Muscle of leg (tissue), 11 donors: Measurements from ENCODE around the gene ARHGEF10L. TPM values are rescaled to one million over a fixed set of nuclear protein-coding genes. Genes with fewer than 3 reads are reported as not detected.

Source experiments
- DNase-seq: peaks from one replicate; pipeline ENCODE4 v3.0.0; 2013
- H3K27ac ChIP-seq: one replicate; pipeline ENCODE4 v1.5.1; 2013; ENCODE audit warnings: mild to moderate bottlenecking, low read length, control low read depth
- H3K27me3 ChIP-seq: one replicate; pipeline ENCODE4 v1.6.1; 2013; ENCODE audit warnings: low read length; ENCODE audit not compliant: control insufficient read depth, insufficient read depth
- H3K36me3 ChIP-seq: one replicate; pipeline ENCODE4 v1.6.1; 2013; ENCODE audit warnings: low read length; ENCODE audit not compliant: control insufficient read depth, insufficient read depth
- H3K4me1 ChIP-seq: one replicate; pipeline ENCODE4 v1.6.1; 2013; ENCODE audit warnings: low read length; ENCODE audit not compliant: control insufficient read depth, insufficient read depth
- H3K4me3 ChIP-seq: one replicate; pipeline ENCODE4 v1.5.1; 2013; ENCODE audit warnings: low read length, control low read depth
- H3K9me3 ChIP-seq: replicated peaks from 2 replicates; pipeline ENCODE4 v1.6.1; 2013; ENCODE audit warnings: low read depth, low read length; ENCODE audit not compliant: control insufficient read depth
- WGBS: methylation state at CpG from one replicate; pipeline ENCODE4 v1.1.5; 2013; ENCODE audit warnings: missing lambda C conversion rate; ENCODE audit not compliant: insufficient coverage; 5-methylcytosine and 5-hydroxymethylcytosine counted together
- polyA plus RNA-seq, 8 donors: library from polyadenylated mRNA; unstranded; fragments of 120-200 nt; gene quantifications; one replicate each; pipeline versions ENCODE4 v1.2.1 to v1.2.3, GENCODE V29; 2013; ENCODE audit warnings: inconsistent platforms in 1 of 8, low replicate concordance in 1 of 8; ENCODE audit not compliant: insufficient read length in 8 of 8, insufficient read depth in 1 of 8
- total RNA-seq: library from RNA; stranded (reverse); fragments of 120-200 nt; gene quantifications from one replicate; pipeline ENCODE4 v1.2.4, GENCODE V29; 2013

The ARHGEF10L gene
- total and polyA plus RNA-seq, 9 donors, result 14.1 to 24.5 (median 22.4) TPM

DNA sequence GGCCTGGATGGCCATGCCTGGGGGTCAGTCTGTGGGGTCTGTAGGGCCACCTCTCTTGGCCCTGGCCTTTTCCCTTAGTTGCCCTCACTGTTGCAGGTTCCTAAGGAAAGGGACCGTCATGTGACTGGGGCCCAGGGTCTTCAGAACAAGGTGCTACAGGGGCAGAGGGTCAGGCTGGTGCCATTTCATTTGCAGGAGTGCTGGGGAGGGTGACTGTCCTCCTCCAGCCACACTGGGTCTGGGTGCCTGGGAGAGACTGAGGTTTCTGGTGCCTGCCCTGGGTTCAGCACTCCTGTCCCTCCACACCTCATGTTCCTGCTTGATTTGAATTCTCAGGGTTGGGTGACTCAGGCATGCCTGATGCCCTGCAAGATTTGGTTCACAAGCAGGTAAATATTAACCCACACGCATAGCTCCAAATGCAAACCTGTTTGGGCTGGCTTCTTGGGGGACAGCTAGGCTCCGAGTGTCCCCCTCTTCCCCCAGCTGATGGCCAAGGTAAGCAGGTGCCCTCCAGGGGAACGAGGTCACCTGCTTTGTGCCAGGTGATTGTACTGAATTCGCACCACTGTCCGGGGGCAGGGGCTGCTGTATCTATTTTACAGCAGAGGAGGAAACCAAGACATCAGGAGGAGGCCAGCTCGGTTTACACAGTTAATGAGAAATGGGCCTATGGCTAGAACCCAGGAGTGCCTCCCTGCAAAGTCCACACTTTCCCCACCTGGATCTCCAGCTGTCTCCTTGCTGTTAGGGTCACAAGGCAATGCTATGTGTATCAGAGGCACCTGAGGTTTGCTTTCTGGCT lies 20.3 kb downstream of the ARHGEF10L start:
- H3K27me3 ChIP-seq, result no peaks in the 10 kb centered on the region
- H3K27ac ChIP-seq, result no peak overlapping the region
- H3K4me1 ChIP-seq, result peaks cover 31% of the 10 kb centered on the region
- no peak overlapping the region for H3K4me3 ChIP-seq
- no peaks in the 10 kb centered on the region for H3K36me3 ChIP-seq
- DNase-seq, result no peak
- WGBS, result 79% methylated on average over 6 of the region's 7 CpGs
- H3K9me3 ChIP-seq, result no peaks in the 10 kb centered on the region

DNA sequence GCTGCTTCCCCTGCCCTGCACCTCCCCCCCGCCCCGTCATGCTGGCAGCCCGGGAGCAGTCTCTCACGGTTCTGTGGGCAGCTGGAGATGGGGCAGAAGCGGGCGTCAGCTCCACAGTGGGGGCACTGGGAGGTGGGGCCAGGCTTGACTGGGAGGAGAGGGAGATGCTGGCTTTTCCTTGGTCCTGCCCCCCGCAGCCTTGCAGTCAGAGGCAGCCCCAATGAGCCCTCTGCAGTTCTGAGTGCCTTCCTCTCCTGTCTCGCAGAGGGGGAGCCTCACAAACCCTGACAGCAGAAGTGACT lies 21.7 kb downstream of the ARHGEF10L start:
- WGBS, result 59% methylated on average over 8 of the region's 8 CpGs
- DNase-seq, result no peak
- Histone ChIP-seq H3K4me1 (peaks cover 38% of the 10 kb centered on the region), H3K36me3 (no peaks in the 10 kb centered on the region), H3K27me3 (no peaks in the 10 kb centered on the region), H3K27ac (peak overlapping the region; percentile 35), H3K9me3 (no peaks in the 10 kb centered on the region), H3K4me3 (no peak overlapping the region)

DNA sequence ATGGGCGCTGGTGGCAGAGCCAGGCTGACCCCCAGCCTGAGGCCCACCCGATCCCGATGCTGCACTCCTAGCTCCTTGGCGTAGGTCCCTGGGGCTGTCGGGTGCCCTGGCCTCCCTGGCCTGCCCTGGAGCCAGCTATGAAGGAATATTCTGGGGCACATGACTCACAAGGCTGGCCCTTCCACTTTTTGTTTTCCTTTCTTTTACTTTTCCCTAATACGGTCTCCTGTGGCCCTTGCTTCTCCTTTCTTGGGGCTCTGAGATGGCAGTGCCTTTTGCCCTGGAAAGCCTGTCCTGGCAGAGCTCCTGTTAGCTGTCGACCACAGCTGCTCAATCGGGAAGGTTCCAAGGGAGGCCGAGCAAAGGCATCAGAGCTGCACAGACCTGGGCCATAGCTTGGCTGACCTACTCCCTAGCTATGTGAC lies 22.1 kb downstream of the ARHGEF10L start:
- peak overlapping the region; percentile 35 for H3K27ac ChIP-seq
- no peak overlapping the region for H3K4me3 ChIP-seq
- 78% methylated on average over 9 of the region's 9 CpGs for WGBS
- H3K9me3 ChIP-seq, result no peaks in the 10 kb centered on the region
- DNase-seq, result peak; percentile 44
- no peaks in the 10 kb centered on the region for H3K27me3 ChIP-seq
- H3K36me3 ChIP-seq, result no peaks in the 10 kb centered on the region
- peaks cover 40% of the 10 kb centered on the region for H3K4me1 ChIP-seq

DNA sequence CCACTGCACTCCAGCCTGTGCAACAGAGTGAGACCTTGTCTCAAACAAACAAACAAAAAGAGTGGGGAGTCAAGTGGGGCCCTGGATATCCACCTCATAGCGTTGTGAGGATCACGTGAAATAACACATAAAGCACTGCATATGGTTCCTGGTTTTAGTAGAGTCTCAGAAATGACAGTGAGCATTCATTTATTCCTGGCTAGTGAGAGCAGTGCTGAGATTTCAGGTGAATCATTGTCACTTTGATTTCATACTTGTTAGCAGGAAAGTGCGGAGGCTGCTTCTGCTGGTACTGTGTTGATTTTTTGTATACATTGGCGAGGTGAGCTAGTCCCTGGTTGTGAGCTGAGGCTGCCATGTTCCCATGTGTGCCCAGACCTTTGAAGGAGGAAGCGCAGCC lies 22.9 kb downstream of the ARHGEF10L start:
- peaks cover 45% of the 10 kb centered on the region for H3K4me1 ChIP-seq
- 96% methylated on average over 5 of the region's 5 CpGs for WGBS
- no peaks in the 10 kb centered on the region for H3K9me3 ChIP-seq
- H3K27ac ChIP-seq, result no peak overlapping the region
- no peaks in the 10 kb centered on the region for H3K36me3 ChIP-seq
- DNase-seq, result no peak
- H3K27me3 ChIP-seq, result no peaks in the 10 kb centered on the region
- H3K4me3 ChIP-seq, result no peak overlapping the region

DNA sequence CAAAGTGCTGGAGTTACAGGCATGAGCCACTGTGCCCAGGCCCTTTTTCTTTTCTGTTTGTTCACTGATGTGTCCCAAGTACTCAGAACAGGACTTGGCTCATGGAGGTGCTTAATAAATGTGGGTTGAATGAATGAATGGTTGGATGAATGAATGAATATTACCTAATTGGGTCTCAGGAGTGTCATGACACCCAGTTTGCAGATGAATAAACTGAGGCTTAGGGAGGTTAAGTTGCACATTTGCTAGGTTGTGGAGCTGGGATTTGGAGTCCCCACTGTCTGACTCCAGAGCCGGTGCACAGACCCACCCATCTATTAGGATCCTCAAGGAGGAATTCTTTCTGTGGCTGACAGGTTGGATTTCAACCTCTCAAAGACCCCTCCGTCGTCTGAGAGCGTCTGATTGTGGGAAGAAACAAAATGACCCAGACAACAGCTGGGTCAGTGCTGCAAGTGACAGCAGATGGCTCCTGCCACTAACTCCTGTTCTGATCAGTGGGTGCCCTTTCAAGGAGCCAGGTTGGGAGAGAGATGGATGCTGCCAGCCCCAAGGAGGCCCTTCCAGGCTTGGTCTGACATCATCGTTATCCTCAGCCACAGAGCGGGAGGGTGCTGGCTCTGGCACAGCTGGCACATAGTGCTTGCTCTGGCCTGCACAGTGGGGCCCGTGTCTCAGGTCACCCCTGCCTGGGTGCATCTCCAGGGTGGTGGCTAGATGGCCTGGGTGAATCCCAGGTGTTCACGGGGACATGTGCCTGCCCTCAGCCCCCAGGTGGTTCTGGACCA lies 24.2 kb downstream of the ARHGEF10L start:
- DNase-seq, result no peak
- H3K27ac ChIP-seq, result no peak overlapping the region
- 74% methylated on average over 6 of the region's 8 CpGs for WGBS

DNA sequence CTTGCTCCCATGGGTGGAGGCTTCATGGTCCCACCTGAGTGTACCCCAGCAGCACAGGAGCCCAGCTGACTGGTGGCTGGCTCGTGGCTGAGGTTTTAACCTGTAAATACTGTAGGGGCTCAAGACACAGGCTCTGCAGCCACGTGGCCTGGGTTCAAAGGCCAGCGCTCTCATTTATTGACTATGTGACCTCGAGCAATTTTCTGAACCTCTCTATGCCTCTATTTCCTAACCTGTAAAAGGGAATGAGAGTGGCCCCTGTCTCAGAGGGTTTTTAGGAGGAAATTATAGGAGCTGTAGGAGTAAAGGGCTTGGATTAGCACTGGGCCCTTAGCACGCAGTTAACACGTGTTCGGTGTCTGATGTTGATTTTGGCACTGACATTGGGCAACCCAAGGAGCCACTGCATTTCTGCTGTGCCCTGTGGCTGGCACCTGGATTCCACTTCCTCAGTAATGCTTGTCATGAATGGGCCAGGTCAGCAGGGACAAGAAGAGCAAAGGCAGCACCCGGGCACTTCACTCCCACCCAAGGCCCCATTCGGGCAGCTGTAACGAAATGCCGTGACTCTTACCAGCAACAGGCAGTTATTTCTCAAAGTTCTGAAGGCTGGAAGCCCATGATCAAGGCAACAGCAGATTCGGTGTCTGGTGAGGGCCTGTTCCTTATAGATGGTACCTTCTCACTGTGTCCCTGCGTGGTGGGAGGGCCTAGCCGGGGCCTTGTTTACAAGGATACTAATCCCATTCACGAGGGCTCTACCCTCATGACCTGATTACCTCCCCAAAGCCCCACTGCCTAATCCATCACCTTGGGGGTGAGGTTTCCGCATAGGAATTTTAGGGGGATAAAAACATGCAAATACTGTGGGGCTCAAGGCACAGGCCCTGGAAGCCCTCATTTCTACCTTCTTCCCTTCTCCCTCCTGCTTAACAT lies 25.2 kb downstream of the ARHGEF10L start:
- Histone ChIP-seq H3K36me3 (no peaks in the 10 kb centered on the region), H3K27me3 (no peaks in the 10 kb centered on the region), H3K9me3 (no peaks in the 10 kb centered on the region), H3K4me3 (no peak overlapping the region), H3K27ac (no peak overlapping the region), H3K4me1 (peaks cover 67% of the 10 kb centered on the region)
- DNase-seq, result no peak
- 77% methylated on average over 7 of the region's 16 CpGs for WGBS

More for the DNA sequence above, 24.2 kb downstream of the ARHGEF10L start:
- Histone ChIP-seq H3K9me3 (no peaks in the 10 kb centered on the region), H3K4me1 (peaks cover 57% of the 10 kb centered on the region), H3K27me3 (no peaks in the 10 kb centered on the region), H3K36me3 (no peaks in the 10 kb centered on the region), H3K4me3 (no peak overlapping the region)

DNA sequence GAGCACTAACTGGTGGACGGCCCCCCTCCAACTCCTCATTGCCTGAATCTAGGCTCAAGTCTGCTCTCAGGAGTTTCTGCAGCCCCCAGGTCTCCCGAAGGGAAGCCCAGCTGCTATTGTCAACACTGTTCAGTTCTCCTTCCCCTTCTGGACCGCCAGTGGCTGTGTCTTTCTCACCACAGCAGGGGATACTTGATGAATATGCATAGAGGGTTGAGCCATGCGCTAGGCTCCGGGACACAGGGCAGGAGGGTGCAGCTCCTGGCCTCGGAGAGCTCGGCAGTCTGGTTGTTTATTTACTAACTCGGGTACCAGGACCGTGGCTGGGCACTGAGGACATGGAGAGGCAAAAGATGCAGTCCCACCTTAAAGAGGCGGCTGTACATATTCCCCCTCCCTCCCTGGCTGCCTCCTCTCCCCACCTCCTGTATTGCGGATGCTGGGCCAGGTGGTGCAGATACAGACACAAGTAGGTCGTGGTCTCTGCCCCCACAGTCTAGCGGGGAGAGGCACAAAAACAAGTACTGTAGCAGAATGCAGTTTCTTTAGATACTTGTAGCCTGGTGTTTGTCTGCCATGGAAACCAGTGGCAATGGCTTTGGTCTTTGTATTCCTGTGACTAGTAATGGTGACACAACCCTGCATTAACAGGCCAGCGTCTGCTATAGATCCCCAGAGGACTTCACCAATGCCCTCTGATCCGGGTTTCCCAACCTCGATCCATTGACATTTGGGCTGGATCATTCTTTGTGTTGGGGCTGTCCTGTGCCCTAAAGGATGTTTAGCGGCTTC lies 26.2 kb downstream of the ARHGEF10L start:
- Histone ChIP-seq H3K36me3 (no peaks in the 10 kb centered on the region), H3K4me1 (peaks cover 76% of the 10 kb centered on the region), H3K27me3 (no peaks in the 10 kb centered on the region), H3K4me3 (no peak overlapping the region), H3K27ac (no peak overlapping the region), H3K9me3 (no peaks in the 10 kb centered on the region)
- WGBS, result 53% methylated on average over 12 of the region's 17 CpGs
- DNase-seq, result no peak

DNA sequence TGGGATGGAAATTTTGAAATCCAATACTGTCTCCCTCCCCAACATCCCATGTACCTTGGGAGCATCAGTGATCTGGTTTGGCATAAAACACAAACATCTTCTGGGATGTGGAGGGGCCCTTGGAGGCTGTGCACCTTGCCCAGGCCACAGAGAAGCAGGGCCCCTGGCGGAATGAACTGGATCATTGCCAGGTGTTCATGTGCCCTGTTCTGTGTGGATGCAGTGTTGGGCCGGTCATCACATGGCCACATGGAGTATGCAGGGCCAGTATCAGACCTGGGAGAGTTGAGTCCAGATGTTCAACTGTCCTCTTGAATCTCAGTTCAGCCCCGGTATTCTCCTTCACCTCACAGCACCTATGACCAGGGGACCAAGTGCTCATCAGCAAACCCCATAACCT lies 26.9 kb downstream of the ARHGEF10L start:
- H3K36me3 ChIP-seq, result no peaks in the 10 kb centered on the region
- 94% methylated on average over 2 of the region's 3 CpGs for WGBS
- no peak overlapping the region for H3K27ac ChIP-seq
- peaks cover 72% of the 10 kb centered on the region for H3K4me1 ChIP-seq
- no peaks in the 10 kb centered on the region for H3K27me3 ChIP-seq
- no peak for DNase-seq
- no peaks in the 10 kb centered on the region for H3K9me3 ChIP-seq
- no peak overlapping the region for H3K4me3 ChIP-seq

DNA sequence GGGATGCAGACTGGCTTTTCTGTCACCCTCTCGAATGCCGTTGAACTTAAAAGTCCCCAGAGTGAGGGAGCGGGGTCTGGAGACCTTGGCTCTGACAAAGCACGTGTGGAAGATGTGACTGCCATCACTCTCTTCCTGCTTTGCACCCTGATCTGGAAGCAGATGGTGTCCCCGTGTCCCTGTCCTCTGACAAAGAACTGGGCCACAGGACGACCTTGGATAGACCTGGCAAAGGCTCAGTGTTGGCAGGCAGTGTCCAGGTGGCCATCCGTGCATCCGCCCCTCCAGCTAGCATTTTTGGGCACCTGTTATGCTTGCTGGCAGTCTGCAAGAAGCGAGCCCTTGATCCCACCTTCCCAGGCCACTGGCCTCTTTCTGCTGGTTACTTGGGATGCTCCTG lies 27.4 kb downstream of the ARHGEF10L start:
- Histone ChIP-seq H3K4me1 (peaks cover 68% of the 10 kb centered on the region), H3K4me3 (no peak overlapping the region), H3K27ac (no peak overlapping the region), H3K36me3 (no peaks in the 10 kb centered on the region), H3K9me3 (no peaks in the 10 kb centered on the region), H3K27me3 (no peaks in the 10 kb centered on the region)
- DNase-seq, result no peak
- 83% methylated on average over 7 of the region's 9 CpGs for WGBS
